Activated CD4-positive, alpha-beta T cell treated with anti-CD3 and anti-CD28 coated beads for 1 hour (primary cell): ENCODE measurements around the gene PFKP.
"Not testable (repeated sequence)": the region's sequence is repeated elsewhere in the genome, so short reads cannot be mapped to it uniquely, and the experiment has no call there.

Experiments
- DNase-seq: peaks from one replicate; pipeline ENCODE4 v3.0.0-alpha.2; 2020

PFKP gene

DNA sequence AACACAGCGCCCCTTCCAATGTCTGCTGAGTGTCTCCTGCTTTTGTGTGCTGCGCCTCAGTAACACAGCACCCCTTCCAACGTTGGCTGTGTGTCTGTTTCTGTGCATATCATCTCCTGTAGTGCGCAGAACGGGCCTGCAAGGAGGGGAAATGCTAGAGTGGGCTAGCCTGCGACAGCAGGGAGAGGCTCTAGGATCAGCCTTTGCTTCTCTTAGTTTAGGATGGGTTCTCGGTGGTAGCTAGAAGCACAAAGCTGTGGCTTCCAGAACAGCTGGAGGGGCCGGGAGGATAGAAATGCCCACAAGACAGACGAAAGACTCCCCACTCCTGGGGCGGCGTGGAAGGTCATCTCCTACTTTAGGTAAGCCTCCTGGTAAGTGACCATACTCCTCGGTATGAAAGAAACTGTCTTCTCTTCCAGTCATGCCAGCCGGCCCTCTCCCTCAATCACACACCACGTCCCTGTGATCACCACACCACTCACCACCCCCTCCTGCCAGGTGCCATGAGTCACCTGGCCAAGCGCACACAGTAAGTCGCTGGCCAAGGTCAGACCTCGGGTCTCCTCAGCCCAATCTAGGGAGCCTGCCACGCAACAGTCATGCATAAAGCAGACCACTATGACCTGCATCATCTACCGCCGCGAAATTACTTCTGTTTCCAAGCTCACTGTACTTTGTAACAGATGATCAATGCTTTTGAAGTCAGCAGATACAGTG lies 100.4 kb downstream of the PFKP start:
- DNase-seq: no peak

- no peak for DNase-seq
These were observed 101.9 kb downstream of the PFKP start for GRCh38 chr10:3169271-3169670.

- DNase-seq: no peak
These were observed 102.3 kb downstream of the PFKP start for GRCh38 chr10:3169673-3170072.

GRCh38 chr10:3171488-3171887 lies 104.1 kb downstream of the PFKP start:
- not testable (repeated sequence) for DNase-seq

GRCh38 chr10:3172081-3172445 lies 104.7 kb downstream of the PFKP start:
- no peak for DNase-seq

GRCh38 chr10:3172446-3173170 lies 105.3 kb downstream of the PFKP start, which contains the start of gene PITRM1:
PITRM1 (minus strand) TSS chr10:3172782; CDS start chr10:3172772, 10 bp downstream.
- peak; percentile 99 for DNase-seq

GRCh38 chr10:3173171-3173878 lies 106.0 kb downstream of the PFKP start:
- no peak for DNase-seq

DNA sequence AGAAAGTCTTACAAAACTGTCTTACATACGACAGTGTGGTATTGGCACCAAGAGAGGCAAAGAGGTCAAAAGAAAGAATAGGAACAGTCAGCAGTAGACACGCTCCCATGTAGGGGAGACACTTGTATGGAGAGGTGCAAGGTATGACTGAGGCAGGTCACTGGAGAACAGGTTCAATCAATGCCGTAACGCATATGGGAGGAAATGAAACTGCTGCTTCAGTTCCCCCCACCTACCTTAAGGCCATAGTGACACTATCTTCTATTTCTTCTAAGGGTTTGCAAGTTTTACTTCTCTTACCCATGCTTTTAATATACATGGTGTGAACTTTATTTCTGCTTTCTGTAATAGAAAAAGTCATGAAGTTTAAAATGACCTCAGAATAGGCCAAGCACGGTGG lies 110.7 kb downstream of the PFKP start:
- no peak for DNase-seq

GRCh38 chr10:3179174-3179573 lies 111.8 kb downstream of the PFKP start:
- DNase-seq: no peak

- no peak for DNase-seq
These were observed 113.1 kb downstream of the PFKP start for GRCh38 chr10:3180355-3181025.

- DNase-seq: no peak
These were observed 118.0 kb downstream of the PFKP start for GRCh38 chr10:3185386-3185785.

DNA sequence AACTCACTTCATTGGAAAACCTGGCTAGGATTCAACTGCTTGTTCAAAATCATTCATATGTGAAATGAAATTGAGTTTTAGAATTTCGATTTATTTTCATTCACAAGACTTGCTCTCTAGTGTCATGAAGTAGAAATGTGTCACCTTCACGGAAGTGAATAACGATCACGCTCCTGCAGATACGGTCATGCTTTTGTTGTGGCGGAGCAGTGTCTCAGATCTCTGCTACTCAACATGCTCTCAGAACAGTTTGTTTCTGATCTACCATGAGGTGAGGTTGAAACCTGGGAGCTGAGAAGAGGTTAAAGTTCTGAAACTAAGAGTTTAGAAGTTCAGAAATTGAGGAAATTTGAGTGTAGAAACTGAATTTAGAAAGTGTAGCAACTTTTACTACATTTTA lies 119.0 kb downstream of the PFKP start:
- no peak for DNase-seq
